SK-N-SH (cell line): ENCODE data around the gene GGA2. TPM values are rescaled to one million over a fixed set of nuclear protein-coding genes. Genes with fewer than 3 reads are reported as not detected.

Experiments used
- CTCF ChIA-PET: fragments of 300-600, 350-600 bp; formaldehyde crosslinking; extraction: SDS; loops from one replicate; lab custom pipeline; 2021; lab: Yijun Ruan, JAX
- POLR2A ChIA-PET: fragments of 350-600 bp; sonication (Branson Sonifier 250); formaldehyde crosslinking; extraction: SDS; loops from one replicate; lab custom pipeline; 2020; ENCODE audit warnings: antibody characterized with exemption, inconsistent platforms; lab: Yijun Ruan, JAX
- DNase-seq: peaks from one replicate; pipeline ENCODE4 v3.0.0; 2012
- H2AFZ ChIP-seq: fragments of 200-600 bp; sonication (generic); 2 replicates; pipeline ENCODE4 v1.8.1; 2016; ENCODE audit warnings: antibody characterized with exemption, mild to moderate bottlenecking, low read depth
- H3F3A ChIP-seq: fragments of 200-600 bp; sonication (generic); replicated peaks from 2 replicates; pipeline ENCODE3; 2016; ENCODE audit warnings: antibody characterized with exemption, mild to moderate bottlenecking; ENCODE audit not compliant: insufficient read depth
- H3K27ac ChIP-seq, 2 experiments: fragments of 200-500 bp in 1 of 2; fragments of 200-600 bp in 1 of 2; sonication (Bioruptor generic) in 1 of 2; sonication (generic), shearing (Covaris generic) in 1 of 2; 2 replicates each; pipeline versions ENCODE4 v1.5.1 to v1.6.1; 2014 to 2016; ENCODE audit warnings: low read depth in 2 of 2, inconsistent platforms in 1 of 2, low read length in 1 of 2, mild to moderate bottlenecking in 1 of 2, mixed read lengths in 1 of 2
- H3K27me3 ChIP-seq: fragments of 200-600 bp; sonication (generic), shearing (Covaris generic); 2 replicates; pipeline ENCODE4 v1.6.1; 2016; ENCODE audit warnings: mixed run types; ENCODE audit not compliant: insufficient read depth
- H3K36me3 ChIP-seq, 2 experiments: fragments of 200-500 bp in 1 of 2; fragments of 200-600 bp in 1 of 2; sonication (Bioruptor generic) in 1 of 2; sonication (generic) in 1 of 2; replicated peaks in 1 of 2; 2 replicates each; pipeline versions ENCODE3 to v1.5.1; 2014 to 2016; ENCODE audit warnings: low read length in 1 of 2, mild to moderate bottlenecking in 1 of 2; ENCODE audit not compliant: insufficient read depth in 2 of 2, control insufficient read depth in 1 of 2
- H3K4me1 ChIP-seq, 2 experiments: fragments of 200-500 bp in 1 of 2; fragments of 200-600 bp in 1 of 2; sonication (Bioruptor generic) in 1 of 2; sonication (generic), shearing (Covaris generic) in 1 of 2; 2 replicates each; pipeline versions ENCODE4 v1.5.1 to v1.6.1; 2014 to 2016; ENCODE audit warnings: low read depth in 1 of 2, low read length in 1 of 2, mixed run types in 1 of 2; ENCODE audit not compliant: insufficient read depth in 2 of 2, control insufficient read depth in 1 of 2
- H3K4me2 ChIP-seq: fragments of 200-600 bp; sonication (generic), shearing (Covaris generic); 2 replicates; pipeline ENCODE4 v1.6.1; 2017; ENCODE audit warnings: mixed run types
- H3K4me3 ChIP-seq, 2 experiments: fragments of 200-500 bp in 1 of 2; fragments of 200-600 bp in 1 of 2; sonication (Bioruptor generic) in 1 of 2; sonication (generic), shearing (Covaris generic) in 1 of 2; 2 replicates each; pipeline versions ENCODE4 v1.5.1 to v1.8.1; 2014 to 2016; ENCODE audit warnings: low read depth in 2 of 2, inconsistent platforms in 1 of 2, low read length in 1 of 2, mild to moderate bottlenecking in 1 of 2, mixed read lengths in 1 of 2, moderate library complexity in 1 of 2
- H3K79me2 ChIP-seq: fragments of 200-600 bp; sonication (generic); 2 replicates; pipeline ENCODE4 v1.8.1; 2017; ENCODE audit warnings: mild to moderate bottlenecking; ENCODE audit not compliant: insufficient read depth
- H3K9ac ChIP-seq: fragments of 200-600 bp; sonication (generic); 2 replicates; pipeline ENCODE4 v1.6.1; 2017; ENCODE audit warnings: mixed run types
- H3K9me2 ChIP-seq: fragments of 200-600 bp; sonication (generic); 2 replicates; pipeline ENCODE4 v1.6.1; 2017; ENCODE audit warnings: mixed run types
- H3K9me3 ChIP-seq: fragments of 200-600 bp; sonication (generic); 2 replicates; pipeline ENCODE4 v1.6.1; 2017; ENCODE audit warnings: mixed run types, mild to moderate bottlenecking, moderate library complexity
- H4K20me1 ChIP-seq: fragments of 200-600 bp; sonication (generic); 2 replicates; pipeline ENCODE4 v1.6.1; 2017; ENCODE audit warnings: mild to moderate bottlenecking, mixed run types; ENCODE audit not compliant: insufficient read depth
- ELF1 ChIP-seq: IDR thresholded peaks from 2 replicates; pipeline ENCODE4 v1.4.0; 2012
- EP300 ChIP-seq, 2 experiments: IDR thresholded peaks; 2 replicates each; pipeline versions ENCODE4 v1.4.0 to v1.6.1; 2012; ENCODE audit warnings: borderline replicate concordance in 1 of 2, low read depth in 1 of 2, low read length in 1 of 2
- JUND ChIP-seq: IDR thresholded peaks from 2 replicates; pipeline ENCODE4 v1.4.0; 2012
- NFIC ChIP-seq: IDR thresholded peaks from 2 replicates; pipeline ENCODE4 v1.4.0; 2012; ENCODE audit warnings: borderline replicate concordance
- NRF1 ChIP-seq: IDR thresholded peaks from 2 replicates; pipeline ENCODE4 v1.6.1; 2012; ENCODE audit warnings: low read depth, mild to moderate bottlenecking, low read length
- TEAD4 ChIP-seq: IDR thresholded peaks from 2 replicates; pipeline ENCODE4 v1.4.0; 2012; ENCODE audit warnings: mild to moderate bottlenecking, borderline replicate concordance; ENCODE audit not compliant: insufficient read depth
- WGBS: methylation state at CpG from one replicate; pipeline ENCODE4 v1.1.6; 2017; ENCODE audit warnings: low lambda C conversion rate; 5-methylcytosine and 5-hydroxymethylcytosine counted together
- polyA plus RNA-seq, 3 experiments: library from polyadenylated mRNA; depleted of rRNA; stranded (reverse); fragments of >200 nt; gene quantifications; 2 replicates each; pipeline ENCODE4 v1.2.3, GENCODE V29; 2012
- TF ChIP-seq, protein P1 (sequence below): fragments of 200-600 bp; sonication (generic); IDR thresholded peaks from 2 replicates; pipeline ENCODE4 v1.6.1; 2017; ENCODE audit warnings: antibody characterized with exemption, mild to moderate bottlenecking, moderate library complexity
- TF ChIP-seq, protein P2 (sequence below): IDR thresholded peaks from 2 replicates; pipeline ENCODE4 v1.4.0; 2012; ENCODE audit warnings: low read depth
- TF ChIP-seq, protein P3 (sequence below): fragments of 150-350 bp; IDR thresholded peaks from 2 replicates; pipeline ENCODE4 v1.6.1; 2016; ENCODE audit warnings: mild to moderate bottlenecking, low read depth, low read length
- TF ChIP-seq, protein P4 (sequence below): IDR thresholded peaks from 2 replicates; pipeline ENCODE4 v1.4.0; 2012; ENCODE audit warnings: low read depth, borderline replicate concordance

The GGA2 gene
- polyA plus RNA-seq, 1 of the 3 experiments (the other 2 are of a cell fraction) = 23.4 TPM

DNA sequence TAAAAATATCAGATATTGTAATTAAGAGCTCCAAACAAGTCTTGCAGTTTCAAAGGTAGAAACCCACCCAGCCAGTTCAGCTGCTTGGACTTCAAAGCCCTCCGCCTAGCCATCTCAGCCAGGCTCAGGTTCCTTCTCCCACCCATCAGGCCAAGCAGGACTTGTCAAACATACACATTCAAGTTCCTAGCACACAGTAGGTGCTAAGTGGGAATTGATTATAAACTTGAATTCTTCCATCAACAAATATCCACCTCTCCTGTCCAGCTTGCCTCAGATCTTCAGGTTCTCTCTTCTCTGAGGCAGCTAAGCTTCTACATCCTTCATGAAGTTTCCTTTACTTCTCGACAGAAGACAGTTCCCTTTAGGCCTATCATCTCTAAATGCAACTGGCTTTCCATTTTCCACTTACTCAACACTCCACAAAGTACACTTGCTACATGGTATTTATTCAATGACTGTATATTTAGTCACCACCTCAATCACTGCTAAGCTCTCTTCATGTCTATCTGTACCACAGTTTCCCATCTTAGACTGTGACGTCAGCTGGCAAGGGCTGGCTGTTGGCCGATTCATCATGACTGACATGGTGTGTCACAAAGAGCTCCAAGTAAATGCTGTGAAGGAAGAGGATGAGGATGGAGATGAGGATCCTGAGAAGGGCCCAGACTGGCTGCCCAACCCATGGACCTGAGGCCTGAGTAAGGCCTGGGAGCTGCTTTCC is 44.0 kb downstream of the GGA2 start (continued):
- TF ChIP-seq TEAD4 (no peak), JUND (0 out of 2 replicates have a peak, but pooled peaks have one; percentile 17), NFIC (no peak), NRF1 (no peak)
- TF ChIP-seq, protein P1, sequence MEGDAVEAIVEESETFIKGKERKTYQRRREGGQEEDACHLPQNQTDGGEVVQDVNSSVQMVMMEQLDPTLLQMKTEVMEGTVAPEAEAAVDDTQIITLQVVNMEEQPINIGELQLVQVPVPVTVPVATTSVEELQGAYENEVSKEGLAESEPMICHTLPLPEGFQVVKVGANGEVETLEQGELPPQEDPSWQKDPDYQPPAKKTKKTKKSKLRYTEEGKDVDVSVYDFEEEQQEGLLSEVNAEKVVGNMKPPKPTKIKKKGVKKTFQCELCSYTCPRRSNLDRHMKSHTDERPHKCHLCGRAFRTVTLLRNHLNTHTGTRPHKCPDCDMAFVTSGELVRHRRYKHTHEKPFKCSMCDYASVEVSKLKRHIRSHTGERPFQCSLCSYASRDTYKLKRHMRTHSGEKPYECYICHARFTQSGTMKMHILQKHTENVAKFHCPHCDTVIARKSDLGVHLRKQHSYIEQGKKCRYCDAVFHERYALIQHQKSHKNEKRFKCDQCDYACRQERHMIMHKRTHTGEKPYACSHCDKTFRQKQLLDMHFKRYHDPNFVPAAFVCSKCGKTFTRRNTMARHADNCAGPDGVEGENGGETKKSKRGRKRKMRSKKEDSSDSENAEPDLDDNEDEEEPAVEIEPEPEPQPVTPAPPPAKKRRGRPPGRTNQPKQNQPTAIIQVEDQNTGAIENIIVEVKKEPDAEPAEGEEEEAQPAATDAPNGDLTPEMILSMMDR = no peak
- TF ChIP-seq, protein P2, sequence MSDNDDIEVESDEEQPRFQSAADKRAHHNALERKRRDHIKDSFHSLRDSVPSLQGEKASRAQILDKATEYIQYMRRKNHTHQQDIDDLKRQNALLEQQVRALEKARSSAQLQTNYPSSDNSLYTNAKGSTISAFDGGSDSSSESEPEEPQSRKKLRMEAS = no peak
- TF ChIP-seq, protein P3, sequence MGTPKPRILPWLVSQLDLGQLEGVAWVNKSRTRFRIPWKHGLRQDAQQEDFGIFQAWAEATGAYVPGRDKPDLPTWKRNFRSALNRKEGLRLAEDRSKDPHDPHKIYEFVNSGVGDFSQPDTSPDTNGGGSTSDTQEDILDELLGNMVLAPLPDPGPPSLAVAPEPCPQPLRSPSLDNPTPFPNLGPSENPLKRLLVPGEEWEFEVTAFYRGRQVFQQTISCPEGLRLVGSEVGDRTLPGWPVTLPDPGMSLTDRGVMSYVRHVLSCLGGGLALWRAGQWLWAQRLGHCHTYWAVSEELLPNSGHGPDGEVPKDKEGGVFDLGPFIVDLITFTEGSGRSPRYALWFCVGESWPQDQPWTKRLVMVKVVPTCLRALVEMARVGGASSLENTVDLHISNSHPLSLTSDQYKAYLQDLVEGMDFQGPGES = no peak

DNA sequence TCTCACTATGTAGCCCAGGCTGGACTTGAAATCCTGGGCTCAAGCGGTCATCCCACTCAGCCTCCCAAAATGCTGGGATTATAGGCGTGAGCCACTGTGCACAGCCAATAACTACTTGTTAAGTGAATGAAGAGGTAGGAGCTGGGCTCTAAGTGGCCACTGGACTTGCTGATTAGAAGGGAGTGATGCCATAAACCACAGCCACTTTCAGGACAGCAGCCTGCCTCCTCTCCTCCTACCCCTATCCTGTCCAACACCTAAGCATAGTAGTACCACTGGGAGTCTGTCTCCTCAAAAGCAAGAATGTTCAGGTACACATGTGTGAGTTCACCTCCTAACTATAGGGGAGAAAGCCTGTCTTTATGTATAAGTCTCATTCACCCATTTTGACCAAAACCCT is 45.1 kb downstream of the GGA2 start:
- Histone ChIP-seq H3K4me2 (no peak overlapping the region), H3K9me3 (no peaks in the 10 kb centered on the region), H2AFZ (no peak overlapping the region), H3K9me2 (no peaks in the 10 kb centered on the region), H3K36me3 (peaks cover 31 to 36% of the 10 kb centered on the region in 2 experiments), H3F3A (peaks cover 10% of the 10 kb centered on the region), H3K27ac (no peak overlapping the region), H3K79me2 (no peaks in the 10 kb centered on the region), H3K4me3 (no peak overlapping the region), H3K9ac (no peak overlapping the region), H3K4me1 (peaks cover 0 to 4% of the 10 kb centered on the region in 2 experiments; a peak in 1 of 4 replicates), H3K27me3 (no peaks in the 10 kb centered on the region), H4K20me1 (no peaks in the 10 kb centered on the region; the same call in 1 of the 2 replicates)
- no peak for DNase-seq
- POLR2A ChIA-PET = no interaction called here
- TF ChIP-seq, protein P4, sequence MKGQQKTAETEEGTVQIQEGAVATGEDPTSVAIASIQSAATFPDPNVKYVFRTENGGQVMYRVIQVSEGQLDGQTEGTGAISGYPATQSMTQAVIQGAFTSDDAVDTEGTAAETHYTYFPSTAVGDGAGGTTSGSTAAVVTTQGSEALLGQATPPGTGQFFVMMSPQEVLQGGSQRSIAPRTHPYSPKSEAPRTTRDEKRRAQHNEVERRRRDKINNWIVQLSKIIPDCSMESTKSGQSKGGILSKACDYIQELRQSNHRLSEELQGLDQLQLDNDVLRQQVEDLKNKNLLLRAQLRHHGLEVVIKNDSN = no peak
- TF ChIP-seq EP300 (IDR thresholded peaks at IDR 0.05; ENCODE audit: borderline replicate concordance in 1 of 2, low read depth in 1 of 2, low read length in 1 of 2) (no peak), ELF1 (no peak)
- TF ChIP-seq, protein P2 = no peak
- 94% methylated on average over 2 of the region's 2 CpGs for whole genome bisulfite sequencing
- CTCF ChIA-PET = no interaction called here
